22Rv1 (cell line): Measurements from ENCODE around the gene MYL7.

Experiments used
- H3K27ac ChIP-seq: fragments of 450-650 bp; 2 replicates; pipeline ENCODE4 v1.5.1; 2017
- CTCF ChIP-seq: fragments of 450-650 bp; IDR thresholded peaks from 2 replicates; pipeline ENCODE4 v1.5.1; 2017; ENCODE audit warnings: mild to moderate bottlenecking
- ZFX ChIP-seq: fragments of 450-650 bp; IDR thresholded peaks from 2 replicates; pipeline ENCODE4 v1.6.1; 2017; ENCODE audit warnings: antibody characterized with exemption, borderline replicate concordance

Gene MYL7

DNA sequence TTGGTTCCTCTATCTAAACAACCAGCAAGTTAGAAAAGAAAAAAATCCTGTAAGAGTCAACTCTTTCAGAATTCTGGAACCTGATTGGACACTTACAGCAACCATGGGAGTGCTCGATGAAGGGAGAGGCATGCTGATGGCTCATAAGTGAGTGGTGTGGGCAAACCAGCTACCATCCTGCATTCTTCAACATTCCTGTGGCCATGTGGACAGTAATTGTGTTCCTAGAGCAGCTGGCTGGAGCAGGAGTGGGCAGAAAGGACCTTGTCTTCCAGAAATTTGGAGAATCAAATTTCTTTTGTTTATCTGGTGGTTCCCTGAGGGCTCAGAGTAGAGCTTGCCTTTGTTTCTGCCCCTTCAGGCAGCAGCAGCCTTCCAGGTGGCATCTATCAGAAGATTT, 22.5 kb upstream of the MYL7 start:
- H3K27ac ChIP-seq = no peak overlapping the region
- TF ChIP-seq CTCF (no peak), ZFX (no peak)

GRCh38 chr7:44162785-44163395, 21.8 kb upstream of the MYL7 start:
- TF ChIP-seq ZFX = no peak
- TF ChIP-seq CTCF = no peak
- no peak overlapping the region for H3K27ac ChIP-seq

DNA sequence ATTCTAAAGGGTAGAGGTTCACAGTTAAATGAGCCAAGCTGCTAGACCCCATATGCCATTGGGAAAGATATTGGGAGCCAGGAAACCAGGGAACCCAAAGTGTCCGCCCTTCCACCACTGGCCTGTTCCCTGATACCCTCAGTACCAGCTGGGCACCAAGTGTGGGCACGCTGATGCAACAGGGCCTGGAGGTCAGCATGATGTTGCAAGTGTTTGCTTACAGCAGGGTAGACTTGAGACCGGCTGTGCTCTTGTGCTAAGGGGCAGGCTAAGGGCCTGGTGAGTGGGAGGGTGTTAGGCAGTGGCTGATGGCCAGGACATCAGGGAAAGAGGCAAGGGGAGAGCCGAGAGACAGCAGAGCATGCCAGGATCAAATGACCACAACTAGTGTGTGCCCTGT, 21.0 kb upstream of the MYL7 start:
- no peak overlapping the region for H3K27ac ChIP-seq
- TF ChIP-seq CTCF (no peak), ZFX (no peak)

- TF ChIP-seq ZFX (no peak), CTCF (no peak)
- H3K27ac ChIP-seq = no peak overlapping the region
Observed at GRCh38 chr7:44161371-44161770, 20.2 kb upstream of the MYL7 start.

DNA sequence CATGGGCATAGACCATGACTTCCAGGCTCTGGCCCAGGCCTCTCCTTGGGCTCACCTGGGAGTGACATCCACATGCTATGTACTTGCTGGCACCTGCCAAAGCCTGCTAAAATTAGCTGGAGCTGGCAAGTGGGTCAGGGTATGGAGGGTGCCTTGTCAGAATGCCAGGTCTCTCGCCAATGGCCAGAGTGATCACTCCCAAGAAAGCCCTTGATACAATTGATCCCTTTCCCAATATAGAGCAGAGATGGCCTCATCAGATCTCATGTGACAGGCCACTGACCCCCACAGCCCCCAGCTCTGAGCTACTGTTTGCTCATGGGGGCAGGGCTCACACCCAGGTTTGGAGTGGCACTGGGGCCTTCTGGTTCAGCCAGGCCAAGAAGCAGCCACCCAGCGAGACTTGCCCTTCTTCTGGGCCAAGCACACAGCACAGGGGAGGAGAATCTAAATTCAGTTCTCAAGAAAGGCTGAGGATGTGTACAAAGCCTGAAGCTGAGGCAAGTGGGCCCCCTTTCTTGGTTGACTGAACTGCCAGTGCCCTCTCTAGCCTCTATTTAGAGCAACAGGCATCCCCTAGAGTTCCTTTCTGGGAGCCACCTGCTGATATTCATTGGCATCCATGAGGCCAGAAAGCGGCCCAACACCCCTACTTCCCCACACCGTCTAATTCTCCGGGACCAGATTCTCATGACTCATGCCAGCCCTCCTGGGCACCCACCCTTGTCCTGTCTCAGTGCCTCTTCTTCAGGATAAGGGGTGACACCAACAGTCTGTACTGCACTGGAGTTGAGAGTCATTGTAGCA, 18.9 kb upstream of the MYL7 start:
- no peak overlapping the region for H3K27ac ChIP-seq
- TF ChIP-seq ZFX (no peak), CTCF (no peak)

DNA sequence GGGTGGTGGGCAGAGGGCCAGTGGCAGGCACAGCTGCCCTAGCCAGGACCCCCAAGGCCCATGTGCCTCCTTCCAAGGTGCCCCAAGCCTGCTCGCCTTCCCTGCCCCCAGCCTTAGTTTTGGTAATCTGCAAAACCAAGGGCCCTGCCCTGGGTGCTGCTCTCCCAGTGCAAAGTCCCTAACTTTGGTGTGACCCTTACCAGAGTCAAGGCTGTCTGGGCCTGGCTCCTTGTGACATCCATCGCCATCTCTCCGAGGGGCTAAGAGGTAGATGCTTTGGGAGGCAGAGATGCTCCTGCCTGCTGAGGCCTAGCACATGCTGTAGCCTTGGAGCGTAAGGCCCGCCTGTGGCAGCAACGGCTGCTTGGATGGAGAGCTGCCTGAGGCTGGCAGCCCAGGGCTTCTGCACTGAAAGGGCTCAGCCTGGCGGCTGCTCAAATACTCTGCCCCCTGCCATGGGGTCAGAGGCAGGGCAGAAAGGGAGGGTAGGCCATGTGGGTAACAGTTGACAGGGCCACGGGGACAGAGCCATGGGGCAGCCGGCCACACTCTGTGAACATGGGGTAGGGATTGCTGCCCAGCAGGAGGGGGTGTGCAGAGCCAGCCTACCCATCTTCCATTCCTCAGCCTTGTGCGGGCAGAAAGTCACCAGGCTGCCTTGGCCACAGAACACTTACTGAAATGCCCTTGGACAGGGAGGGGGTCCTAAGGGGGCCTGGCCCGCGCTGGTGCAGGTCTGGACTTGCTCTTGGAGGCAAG, 17.9 kb upstream of the MYL7 start:
- no peak overlapping the region for H3K27ac ChIP-seq
- TF ChIP-seq ZFX = no peak
- no peak for TF ChIP-seq CTCF
